Neuron (in vitro differentiated cells): ENCODE data around the gene C5AR1.

Experiments used
- H2AFZ ChIP-seq: one replicate; pipeline ENCODE4 v1.6.1; 2013; ENCODE audit warnings: low read depth, mild to moderate bottlenecking, inconsistent platforms, low read length, moderate library complexity
- H3K27me3 ChIP-seq: one replicate; pipeline ENCODE4 v1.6.1; 2013; ENCODE audit warnings: low read length; ENCODE audit not compliant: insufficient read depth
- H3K36me3 ChIP-seq: one replicate; pipeline ENCODE4 v1.6.1; 2013; ENCODE audit warnings: low read length; ENCODE audit not compliant: insufficient read depth
- H3K4me1 ChIP-seq: one replicate; pipeline ENCODE4 v1.6.1; 2013; ENCODE audit warnings: low read length; ENCODE audit not compliant: insufficient read depth
- H3K4me3 ChIP-seq: 2 replicates; pipeline ENCODE4 v1.5.1; 2013; ENCODE audit warnings: mild to moderate bottlenecking, low read length, moderate library complexity
- H3K9me3 ChIP-seq: one replicate; pipeline ENCODE4 v1.6.1; 2013; ENCODE audit warnings: low read length

Gene C5AR1

GRCh38 chr19:47306303-47306702 lies 3.4 kb upstream of the C5AR1 start:
- H3K4me1 ChIP-seq, result no peaks in the 10 kb centered on the region
- H3K27me3 ChIP-seq, result no peaks in the 10 kb centered on the region
- H2AFZ ChIP-seq, result no peak overlapping the region
- H3K36me3 ChIP-seq, result no peaks in the 10 kb centered on the region
- H3K9me3 ChIP-seq, result no peaks in the 10 kb centered on the region
- H3K4me3 ChIP-seq, result no peak overlapping the region

GRCh38 chr19:47309038-47309437 lies 623 bp upstream of the C5AR1 start:
- H3K27me3 ChIP-seq, result no peaks in the 10 kb centered on the region
- no peaks in the 10 kb centered on the region for H3K36me3 ChIP-seq
- H3K9me3 ChIP-seq, result no peaks in the 10 kb centered on the region
- no peak overlapping the region for H3K4me3 ChIP-seq
- H2AFZ ChIP-seq, result no peak overlapping the region
- no peaks in the 10 kb centered on the region for H3K4me1 ChIP-seq

- H3K9me3 ChIP-seq, result no peaks in the 10 kb centered on the region
- no peaks in the 10 kb centered on the region for H3K4me1 ChIP-seq
- no peak overlapping the region for H2AFZ ChIP-seq
- H3K36me3 ChIP-seq, result no peaks in the 10 kb centered on the region
- H3K4me3 ChIP-seq, result no peak overlapping the region
- no peaks in the 10 kb centered on the region for H3K27me3 ChIP-seq
Measured at GRCh38 chr19:47310323-47310722, 662 bp downstream of the C5AR1 start.

- Histone ChIP-seq H3K9me3 (no peaks in the 10 kb centered on the region), H3K4me1 (no peaks in the 10 kb centered on the region), H3K36me3 (no peaks in the 10 kb centered on the region), H3K27me3 (no peaks in the 10 kb centered on the region), H3K4me3 (no peak overlapping the region), H2AFZ (no peak overlapping the region)
Measured at GRCh38 chr19:47310819-47311218, 1.2 kb downstream of the C5AR1 start.

- no peaks in the 10 kb centered on the region for H3K27me3 ChIP-seq
- H3K4me1 ChIP-seq, result no peaks in the 10 kb centered on the region
- no peaks in the 10 kb centered on the region for H3K36me3 ChIP-seq
- no peaks in the 10 kb centered on the region for H3K9me3 ChIP-seq
- H2AFZ ChIP-seq, result no peak overlapping the region
- H3K4me3 ChIP-seq, result no peak overlapping the region
Measured at GRCh38 chr19:47312366-47313006, 2.8 kb downstream of the C5AR1 start.

GRCh38 chr19:47313754-47314295 lies 4.2 kb downstream of the C5AR1 start:
- no peak overlapping the region for H2AFZ ChIP-seq
- no peaks in the 10 kb centered on the region for H3K36me3 ChIP-seq
- no peaks in the 10 kb centered on the region for H3K4me1 ChIP-seq
- H3K4me3 ChIP-seq, result no peak overlapping the region
- H3K9me3 ChIP-seq, result no peaks in the 10 kb centered on the region
- H3K27me3 ChIP-seq, result no peaks in the 10 kb centered on the region

- Histone ChIP-seq H3K4me3 (no peak overlapping the region), H3K9me3 (no peaks in the 10 kb centered on the region), H3K4me1 (no peaks in the 10 kb centered on the region), H3K36me3 (no peaks in the 10 kb centered on the region), H2AFZ (no peak overlapping the region), H3K27me3 (no peaks in the 10 kb centered on the region)
Measured at GRCh38 chr19:47315125-47315821, 5.6 kb downstream of the C5AR1 start.

GRCh38 chr19:47316513-47316912 lies 6.9 kb downstream of the C5AR1 start:
- H3K4me1 ChIP-seq, result no peaks in the 10 kb centered on the region
- no peak overlapping the region for H3K4me3 ChIP-seq

GRCh38 chr19:47319923-47320871 lies 10.5 kb downstream of the C5AR1 start:
- H2AFZ ChIP-seq, result no peak overlapping the region
- no peaks in the 10 kb centered on the region for H3K36me3 ChIP-seq
- peaks cover 2% of the 10 kb centered on the region for H3K9me3 ChIP-seq
- H3K4me3 ChIP-seq, result no peak overlapping the region
- H3K27me3 ChIP-seq, result peaks cover 9% of the 10 kb centered on the region
- H3K4me1 ChIP-seq, result no peaks in the 10 kb centered on the region

More at GRCh38 chr19:47316513-47316912, 6.9 kb downstream of the C5AR1 start:
- Histone ChIP-seq H3K27me3 (no peaks in the 10 kb centered on the region), H3K9me3 (no peaks in the 10 kb centered on the region), H3K36me3 (no peaks in the 10 kb centered on the region), H2AFZ (no peak overlapping the region)

GRCh38 chr19:47321630-47322029 lies 12.0 kb downstream of the C5AR1 start:
- H3K4me3 ChIP-seq, result no peak overlapping the region
- H2AFZ ChIP-seq, result no peak overlapping the region
- peaks cover 9% of the 10 kb centered on the region for H3K27me3 ChIP-seq
- H3K9me3 ChIP-seq, result peaks cover 2% of the 10 kb centered on the region
- H3K4me1 ChIP-seq, result no peaks in the 10 kb centered on the region
- no peaks in the 10 kb centered on the region for H3K36me3 ChIP-seq

GRCh38 chr19:47322058-47322457 lies 12.4 kb downstream of the C5AR1 start:
- Histone ChIP-seq H2AFZ (no peak overlapping the region), H3K36me3 (no peaks in the 10 kb centered on the region), H3K4me1 (no peaks in the 10 kb centered on the region), H3K27me3 (peaks cover 9% of the 10 kb centered on the region), H3K9me3 (peaks cover 2% of the 10 kb centered on the region), H3K4me3 (no peak overlapping the region)

- Histone ChIP-seq H3K4me3 (no peak overlapping the region), H2AFZ (no peak overlapping the region), H3K4me1 (no peaks in the 10 kb centered on the region), H3K36me3 (no peaks in the 10 kb centered on the region), H3K9me3 (peaks cover 2% of the 10 kb centered on the region), H3K27me3 (peaks cover 9% of the 10 kb centered on the region)
Measured at GRCh38 chr19:47323409-47323808, 13.7 kb downstream of the C5AR1 start.

- H3K27me3 ChIP-seq, result peaks cover 9% of the 10 kb centered on the region
- no peak overlapping the region for H3K4me3 ChIP-seq
- no peak overlapping the region for H2AFZ ChIP-seq
- H3K4me1 ChIP-seq, result no peaks in the 10 kb centered on the region
- H3K9me3 ChIP-seq, result peaks cover 2% of the 10 kb centered on the region
- H3K36me3 ChIP-seq, result no peaks in the 10 kb centered on the region
Measured at GRCh38 chr19:47323872-47324271, 14.2 kb downstream of the C5AR1 start.
